Activated T-helper 2 cell treated with anti-CD3 and anti-CD28 coated beads, Interferon-gamma antibody, Interleukin-2, Interleukin-4, amounts not matched to agents 10 μg/mL and 5 μg/mL and 100 μg/mL, durations not matched to agents 14 hours and 24 hours and 36 hours (primary cell): ENCODE measurements around the gene SAV1. TPM values are rescaled to one million over a fixed set of nuclear protein-coding genes. Genes with fewer than 3 reads are reported as not detected.

ENCODE experiments used
- DNase-seq: peaks from one replicate; pipeline ENCODE4 v3.0.0; 2021; ENCODE audit warnings: low spot score
- H3K27ac Mint-ChIP-seq: one replicate; pipeline ENCODE4 v1.8.0; 2021; ENCODE audit warnings: mixed read lengths
- H3K27me3 Mint-ChIP-seq: one replicate; pipeline ENCODE4 v1.8.0; 2021; ENCODE audit warnings: low read depth, mixed read lengths
- H3K36me3 Mint-ChIP-seq: one replicate; pipeline ENCODE4 v1.8.0; 2021; ENCODE audit warnings: low read depth, mixed read lengths
- H3K4me1 Mint-ChIP-seq: one replicate; pipeline ENCODE4 v1.8.0; 2021; ENCODE audit warnings: low read depth, mixed read lengths
- H3K4me3 Mint-ChIP-seq: one replicate; pipeline ENCODE4 v1.8.0; 2021; ENCODE audit warnings: low read depth, mild to moderate bottlenecking, moderate library complexity, mixed read lengths
- H3K9me3 Mint-ChIP-seq: one replicate; pipeline ENCODE4 v1.8.0; 2021; ENCODE audit warnings: mixed read lengths
- intact Hi-C: fragments of 100-400 bp; cut with micrococcal nuclease; formaldehyde crosslinking; loops from one replicate; pipeline ENCODE4 v1.15.1; 2023
- total RNA-seq: library from RNA; stranded (reverse); gene quantifications from 2 replicates; pipeline ENCODE4 v1.2.3, GENCODE V29; 2022

The SAV1 gene
- total RNA-seq, 1 donor from 2014 or later, result 13.1 TPM

- no peaks in the 10 kb centered on the region for H3K4me1 Mint-ChIP-seq
- H3K27me3 Mint-ChIP-seq, result peaks cover 20% of the 10 kb centered on the region
- intact Hi-C loops, result no loop called here
- H3K36me3 Mint-ChIP-seq, result no peaks in the 10 kb centered on the region
- no peak overlapping the region for H3K27ac Mint-ChIP-seq
- no peaks in the 10 kb centered on the region for H3K9me3 Mint-ChIP-seq
- no peak overlapping the region for H3K4me3 Mint-ChIP-seq
- DNase-seq, result no peak
These were observed 52.6 kb downstream of the SAV1 start for GRCh38 chr14:50615552-50615951.

GRCh38 chr14:50615056-50615455, 53.0 kb downstream of the SAV1 start:
- intact Hi-C loops, result no loop called here
- no peak overlapping the region for H3K4me3 Mint-ChIP-seq
- no peaks in the 10 kb centered on the region for H3K36me3 Mint-ChIP-seq
- no peak for DNase-seq
- peaks cover 22% of the 10 kb centered on the region for H3K27me3 Mint-ChIP-seq
- no peak overlapping the region for H3K27ac Mint-ChIP-seq
- no peaks in the 10 kb centered on the region for H3K4me1 Mint-ChIP-seq
- no peaks in the 10 kb centered on the region for H3K9me3 Mint-ChIP-seq

- Mint-ChIP-seq H3K27ac (no peak overlapping the region), H3K4me3 (no peak overlapping the region), H3K27me3 (peaks cover 33% of the 10 kb centered on the region), H3K9me3 (no peaks in the 10 kb centered on the region), H3K4me1 (no peaks in the 10 kb centered on the region), H3K36me3 (no peaks in the 10 kb centered on the region)
- intact Hi-C loops, result no loop called here
- DNase-seq, result no peak
These were observed 55.3 kb downstream of the SAV1 start for GRCh38 chr14:50612806-50613205.

- H3K9me3 Mint-ChIP-seq, result no peaks in the 10 kb centered on the region
- H3K4me1 Mint-ChIP-seq, result peaks cover 7% of the 10 kb centered on the region
- no peak overlapping the region for H3K27ac Mint-ChIP-seq
- intact Hi-C loops, result no loop called here
- no peak for DNase-seq
- H3K4me3 Mint-ChIP-seq, result no peak overlapping the region
- peaks cover 37% of the 10 kb centered on the region for H3K27me3 Mint-ChIP-seq
- no peaks in the 10 kb centered on the region for H3K36me3 Mint-ChIP-seq
These were observed 57.6 kb downstream of the SAV1 start for GRCh38 chr14:50610465-50610864.

GRCh38 chr14:50608302-50608851, 59.7 kb downstream of the SAV1 start:
- Mint-ChIP-seq H3K27me3 (peaks cover 35% of the 10 kb centered on the region), H3K9me3 (no peaks in the 10 kb centered on the region), H3K4me1 (peaks cover 7% of the 10 kb centered on the region), H3K36me3 (no peaks in the 10 kb centered on the region), H3K4me3 (no peak overlapping the region), H3K27ac (no peak overlapping the region)
- DNase-seq, result no peak
- intact Hi-C loops, result no loop called here

- no peak for DNase-seq
- intact Hi-C loops, result no loop called here
- Mint-ChIP-seq H3K27ac (no peak overlapping the region), H3K36me3 (no peaks in the 10 kb centered on the region), H3K4me1 (peaks cover 7% of the 10 kb centered on the region), H3K9me3 (no peaks in the 10 kb centered on the region), H3K4me3 (no peak overlapping the region), H3K27me3 (peaks cover 35% of the 10 kb centered on the region)
These were observed 60.3 kb downstream of the SAV1 start for GRCh38 chr14:50607761-50608160.

- no peaks in the 10 kb centered on the region for H3K36me3 Mint-ChIP-seq
- peaks cover 31% of the 10 kb centered on the region for H3K27me3 Mint-ChIP-seq
- DNase-seq, result no peak
- no peaks in the 10 kb centered on the region for H3K9me3 Mint-ChIP-seq
- H3K4me3 Mint-ChIP-seq, result no peak overlapping the region
- intact Hi-C loops, result no loop called here
- H3K27ac Mint-ChIP-seq, result peak overlapping the region; percentile 53
- peaks cover 7% of the 10 kb centered on the region for H3K4me1 Mint-ChIP-seq
These were observed 60.9 kb downstream of the SAV1 start for GRCh38 chr14:50607181-50607580.

GRCh38 chr14:50606468-50606867, 61.6 kb downstream of the SAV1 start:
- peaks cover 24% of the 10 kb centered on the region for H3K27me3 Mint-ChIP-seq
- intact Hi-C loops, result no loop called here
- no peak for DNase-seq
- H3K9me3 Mint-ChIP-seq, result no peaks in the 10 kb centered on the region
- H3K4me1 Mint-ChIP-seq, result peaks cover 7% of the 10 kb centered on the region
- H3K36me3 Mint-ChIP-seq, result no peaks in the 10 kb centered on the region
- no peak overlapping the region for H3K4me3 Mint-ChIP-seq
- no peak overlapping the region for H3K27ac Mint-ChIP-seq

- Mint-ChIP-seq H3K27ac (no peak overlapping the region), H3K27me3 (peaks cover 18% of the 10 kb centered on the region), H3K9me3 (no peaks in the 10 kb centered on the region), H3K4me1 (peaks cover 7% of the 10 kb centered on the region), H3K36me3 (no peaks in the 10 kb centered on the region), H3K4me3 (no peak overlapping the region)
- intact Hi-C loops, result no loop called here
- no peak for DNase-seq
These were observed 62.3 kb downstream of the SAV1 start for GRCh38 chr14:50605766-50606165.

GRCh38 chr14:50603565-50603964, 64.5 kb downstream of the SAV1 start:
- Mint-ChIP-seq H3K27ac (no peak overlapping the region), H3K27me3 (peaks cover 8% of the 10 kb centered on the region), H3K9me3 (no peaks in the 10 kb centered on the region), H3K4me1 (peaks cover 9% of the 10 kb centered on the region), H3K36me3 (no peaks in the 10 kb centered on the region), H3K4me3 (no peak overlapping the region)
- intact Hi-C loops, result no loop called here
- DNase-seq, result no peak

- DNase-seq, result no peak
- peaks cover 4% of the 10 kb centered on the region for H3K4me1 Mint-ChIP-seq
- intact Hi-C loops, result no loop called here
- H3K9me3 Mint-ChIP-seq, result no peaks in the 10 kb centered on the region
- no peak overlapping the region for H3K27ac Mint-ChIP-seq
- H3K36me3 Mint-ChIP-seq, result no peaks in the 10 kb centered on the region
- H3K27me3 Mint-ChIP-seq, result peaks cover 9% of the 10 kb centered on the region
- no peak overlapping the region for H3K4me3 Mint-ChIP-seq
These were observed 66.1 kb downstream of the SAV1 start for GRCh38 chr14:50602035-50602434.

GRCh38 chr14:50601394-50601793, 66.7 kb downstream of the SAV1 start:
- Mint-ChIP-seq H3K36me3 (no peaks in the 10 kb centered on the region), H3K9me3 (no peaks in the 10 kb centered on the region), H3K27me3 (peaks cover 12% of the 10 kb centered on the region), H3K4me1 (peaks cover 3% of the 10 kb centered on the region), H3K4me3 (no peak overlapping the region), H3K27ac (no peak overlapping the region)
- intact Hi-C loops, result no loop called here
- no peak for DNase-seq

GRCh38 chr14:50600849-50601248, 67.3 kb downstream of the SAV1 start:
- Mint-ChIP-seq H3K36me3 (no peaks in the 10 kb centered on the region), H3K4me3 (no peak overlapping the region), H3K4me1 (peaks cover 3% of the 10 kb centered on the region), H3K9me3 (no peaks in the 10 kb centered on the region), H3K27ac (no peak overlapping the region), H3K27me3 (peaks cover 12% of the 10 kb centered on the region)
- intact Hi-C loops, result loop anchor here (1.0 kb wide), 1 partner anchor 177 kb away; no protein-coding TSS in a partner anchor
- no peak for DNase-seq
